Measurements from ENCODE around the gene KRTAP1-5.
A peak's percentile ranks its signal among the peaks of the same experiment; 100 is the strongest.
"Not testable (repeated sequence)": the region's sequence is repeated elsewhere in the genome, so short reads cannot be mapped to it uniquely, and the experiment has no call there.

The KRTAP1-5 gene

GRCh38 chr17:41048441-41048840 is 21.4 kb upstream of the KRTAP1-5 start:
- no peak for DNase-seq (ENCODE audit: low read depth)

GRCh38 chr17:41046735-41047465 is 19.9 kb upstream of the KRTAP1-5 start, which contains the start of gene KRTAP2-1:
Gene KRTAP2-1 (minus strand): TSS chr17:41047316. CDS start chr17:41047267, 49 bp downstream.
- DNase-seq (ENCODE audit: low read depth): not testable (repeated sequence)

- no peak for DNase-seq (ENCODE audit: low read depth)
These were observed 15.9 kb upstream of the KRTAP1-5 start for GRCh38 chr17:41042953-41043352.

DNA sequence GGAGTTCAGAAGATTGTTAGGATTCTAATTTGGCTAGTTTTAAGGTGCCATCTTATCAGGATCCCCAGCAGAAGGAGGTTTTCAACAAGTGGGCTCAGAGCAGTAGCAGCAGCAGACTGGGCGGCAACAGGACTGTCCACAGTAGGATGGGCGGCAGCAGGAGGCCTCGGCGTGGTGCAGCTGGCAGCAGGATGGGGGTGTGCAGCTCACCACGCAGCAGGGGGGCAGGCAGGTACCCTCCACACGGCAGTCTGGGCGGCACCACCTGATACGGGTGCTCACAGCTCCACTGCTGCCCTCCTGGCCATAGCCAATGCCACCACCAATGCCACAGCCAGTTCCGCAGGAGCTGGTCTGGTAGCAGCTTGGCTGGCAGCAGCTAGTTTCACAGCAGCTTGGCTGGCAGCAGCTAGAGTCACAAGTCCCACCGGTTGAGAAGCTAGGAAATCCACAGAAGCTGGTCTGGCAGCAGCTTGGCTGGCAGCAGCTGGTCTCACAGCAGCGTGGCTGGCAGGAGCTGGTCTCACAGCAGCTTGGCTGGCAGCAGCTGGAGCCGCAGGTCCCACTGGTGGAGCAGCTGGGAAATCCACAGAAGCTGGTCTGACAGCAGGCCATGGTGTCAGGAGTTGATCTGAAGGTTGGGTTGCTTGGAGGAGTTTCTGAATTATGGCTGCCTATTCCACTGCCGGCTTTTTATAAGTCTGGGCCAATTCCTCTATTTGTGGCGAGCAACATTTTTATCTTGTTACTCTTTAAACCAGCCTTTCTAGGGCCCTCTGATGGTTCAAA is 14.0 kb upstream of the KRTAP1-5 start, which contains the start of gene KRTAP1-1:
KRTAP1-1 (minus strand) TSS at position 668 of the 789 bp plus-strand sequence; CDS start at position 615, 53 bp downstream.
- DNase-seq (ENCODE audit: low read depth): not testable (repeated sequence)

DNA sequence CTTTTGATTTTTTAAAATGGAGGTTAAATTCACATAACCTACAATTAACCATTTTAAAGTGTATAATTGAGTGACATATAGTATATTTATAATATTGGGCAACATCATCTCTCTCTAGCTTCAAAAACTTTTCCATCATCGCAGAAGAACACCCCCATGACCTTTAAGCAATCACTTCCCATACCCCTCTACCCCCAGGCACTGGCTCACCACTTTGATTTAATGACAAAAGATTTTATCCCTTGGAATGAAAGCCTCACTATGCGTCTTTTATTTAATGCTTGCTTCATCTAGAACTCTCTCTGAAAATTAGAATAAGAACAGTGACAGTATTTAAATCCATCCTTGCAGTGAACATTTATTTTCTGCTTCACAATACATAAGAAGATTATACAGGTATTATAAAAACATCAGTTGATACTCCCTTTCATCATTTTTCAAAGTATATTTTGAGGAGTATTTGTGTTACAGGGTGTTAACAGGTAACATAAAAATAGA is 10.9 kb upstream of the KRTAP1-5 start:
- DNase-seq (ENCODE audit: low read depth): no peak

DNA sequence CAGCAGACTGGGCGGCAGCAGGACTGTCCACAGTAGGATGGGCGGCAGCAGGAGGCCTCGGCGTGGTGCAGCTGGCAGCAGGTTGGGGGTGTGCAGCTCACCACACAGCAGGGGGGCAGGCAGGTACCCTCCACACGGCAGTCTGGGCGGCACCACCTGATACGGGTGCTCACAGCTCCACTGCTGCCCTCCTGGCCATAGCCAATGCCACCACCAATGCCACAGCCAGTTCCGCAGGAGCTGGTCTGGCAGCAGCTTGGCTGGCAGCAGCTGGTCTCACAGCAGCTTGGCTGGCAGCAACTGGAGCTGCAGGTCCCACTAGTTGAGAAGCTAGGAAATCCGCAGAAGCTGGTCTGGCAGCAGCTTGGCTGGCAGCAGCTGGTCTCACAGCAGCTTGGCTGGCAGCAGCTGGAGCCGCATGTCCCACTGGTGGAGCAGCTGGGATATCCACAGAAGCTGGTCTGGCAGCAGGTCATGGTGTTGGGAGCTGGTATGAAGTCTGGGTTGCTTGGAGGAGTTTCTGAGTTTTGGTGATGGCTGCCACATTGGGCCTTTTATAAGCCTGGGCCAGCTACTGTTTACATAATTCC is 7.4 kb upstream of the KRTAP1-5 start, which contains the start of gene KRTAP1-3:
KRTAP1-3 (minus strand) TSS at position 529 of the 590 bp plus-strand sequence; CDS start at position 476, 53 bp downstream.
- DNase-seq (ENCODE audit: low read depth): not testable (repeated sequence)

DNA sequence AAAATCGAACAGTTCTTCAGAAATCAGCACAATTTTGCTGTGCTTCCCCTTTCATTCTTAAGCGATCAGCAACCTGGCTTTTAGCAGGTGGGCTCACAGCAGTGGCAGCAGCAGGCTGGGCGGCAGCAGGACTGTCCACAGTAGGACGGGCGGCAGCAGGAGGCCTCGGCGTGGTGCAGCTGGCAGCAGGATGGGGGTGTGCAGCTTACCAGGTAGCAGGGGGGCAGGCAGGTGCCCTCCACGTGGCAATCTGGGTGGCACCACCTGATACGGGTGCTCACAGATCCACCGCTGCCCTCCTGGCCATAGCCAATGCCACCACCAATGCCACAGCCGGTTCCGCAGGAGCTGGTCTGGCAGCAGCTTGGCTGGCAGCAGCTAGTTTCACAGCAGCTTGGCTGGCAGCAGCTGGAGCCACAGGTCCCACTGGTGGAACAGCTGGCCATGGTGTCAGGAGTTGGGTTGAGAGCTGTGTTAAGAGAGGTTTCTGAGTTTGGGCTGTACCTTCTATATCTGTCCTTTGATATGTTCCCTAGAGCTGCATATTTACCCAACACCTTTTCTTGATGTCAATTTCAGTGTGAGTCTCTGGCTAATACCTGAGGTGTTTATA is 2.7 kb upstream of the KRTAP1-5 start, which contains the start of gene KRTAP1-4:
KRTAP1-4 (minus strand) TSS at position 563 of the 613 bp plus-strand sequence; CDS start at position 446, 117 bp downstream.
- no peak for DNase-seq (ENCODE audit: low read depth)

- DNase-seq (ENCODE audit: low read depth): no peak
These were observed 2.3 kb downstream of the KRTAP1-5 start for GRCh38 chr17:41024697-41025096.

GRCh38 chr17:41020336-41020735 is 6.7 kb downstream of the KRTAP1-5 start:
- DNase-seq (ENCODE audit: low read depth): no peak

DNA sequence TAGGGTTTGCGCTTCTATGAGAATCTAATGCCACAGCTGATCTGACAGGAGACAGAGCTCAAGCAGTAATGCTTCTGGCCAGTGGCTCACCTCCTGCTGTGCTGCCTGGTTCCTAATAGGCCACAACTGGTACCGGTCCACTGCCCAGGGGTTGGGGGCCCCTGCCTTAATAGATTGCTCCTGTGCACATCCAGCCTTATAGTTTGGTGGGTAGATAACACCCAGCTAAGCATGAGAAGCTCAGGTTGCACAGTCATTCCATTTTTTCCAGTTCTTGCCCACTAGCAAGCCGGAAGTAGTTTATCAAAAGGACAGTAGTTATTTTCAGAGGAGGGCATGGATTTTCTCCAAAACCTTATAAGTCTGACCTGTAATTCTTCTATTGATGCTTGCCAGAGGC is 7.6 kb downstream of the KRTAP1-5 start:
- no peak for DNase-seq (ENCODE audit: low read depth)

GRCh38 chr17:41018541-41018940 is 8.5 kb downstream of the KRTAP1-5 start:
- DNase-seq (ENCODE audit: low read depth): no peak

DNA sequence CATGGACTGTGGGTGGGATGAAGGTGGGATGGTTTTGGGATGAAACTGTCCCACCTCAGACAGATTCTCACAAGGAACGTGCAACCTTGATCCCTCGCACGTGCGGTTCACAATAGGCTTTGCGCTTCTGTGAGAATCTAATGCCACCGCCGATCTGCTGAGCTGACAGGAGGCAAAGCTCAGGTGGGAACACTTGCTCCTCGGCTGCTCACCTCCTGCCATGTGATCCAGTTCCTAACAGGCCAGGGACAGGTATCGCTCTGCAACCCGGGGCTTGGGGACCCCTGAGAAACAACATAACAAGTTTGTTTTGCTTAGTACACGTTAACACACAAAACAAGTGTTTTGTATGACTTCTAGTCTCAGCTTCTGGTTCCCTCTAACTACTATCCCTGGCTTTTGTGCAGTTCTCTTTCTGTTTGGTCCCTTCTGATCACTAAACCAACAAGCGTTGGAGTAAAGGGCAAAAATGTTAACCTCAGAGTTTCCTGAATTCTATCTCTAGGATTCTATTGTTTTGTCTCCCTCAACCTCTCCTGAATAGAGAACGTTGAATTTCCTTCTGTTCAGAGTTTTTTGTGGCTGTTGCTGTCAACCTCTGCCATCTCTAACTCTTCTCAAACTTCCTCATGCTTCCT is 10.3 kb downstream of the KRTAP1-5 start:
- no peak for DNase-seq (ENCODE audit: low read depth)

DNA sequence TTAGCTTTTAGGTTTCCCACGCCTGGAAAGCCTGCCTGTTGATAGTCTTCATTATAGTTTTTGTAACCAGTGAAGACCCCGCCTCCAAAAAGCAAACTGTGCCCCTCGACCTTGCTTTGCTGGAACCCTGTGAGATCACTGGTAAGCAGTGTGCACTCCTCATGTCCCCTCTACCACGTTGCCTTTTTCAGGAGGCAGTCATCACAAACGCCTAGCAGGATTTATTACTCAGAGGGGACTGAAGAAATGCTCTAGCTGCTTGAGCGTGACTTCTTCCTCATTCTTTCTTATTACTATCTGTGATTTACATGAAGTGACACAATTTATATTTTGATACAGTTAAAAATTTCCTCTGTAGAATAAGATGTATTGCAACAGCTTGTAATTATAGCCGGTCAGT is 11.6 kb downstream of the KRTAP1-5 start:
- no peak for DNase-seq (ENCODE audit: low read depth)

- DNase-seq (ENCODE audit: low read depth): peak; percentile 50
These were observed 13.4 kb downstream of the KRTAP1-5 start for GRCh38 chr17:41013606-41014005.

DNA sequence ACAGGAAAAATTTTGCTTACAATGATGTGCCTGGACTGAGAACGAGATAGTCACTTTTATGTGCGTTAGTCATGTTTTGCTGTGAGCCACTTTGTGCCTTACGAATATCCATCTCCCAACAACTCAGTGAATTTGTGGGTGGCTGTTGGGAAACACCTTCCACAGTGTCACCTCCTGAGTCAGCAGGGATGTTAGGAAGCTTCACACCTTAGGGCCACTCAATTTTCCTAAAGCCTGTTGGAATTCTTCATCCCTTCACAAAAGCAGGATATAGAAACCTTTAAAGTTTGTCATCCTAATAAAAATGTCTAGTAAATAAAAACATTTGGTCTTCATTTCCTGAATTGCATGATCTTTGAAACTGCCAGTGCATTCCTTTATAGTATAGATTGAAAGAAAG is 13.8 kb downstream of the KRTAP1-5 start:
- DNase-seq (ENCODE audit: low read depth): no peak

GRCh38 chr17:41012326-41013120 is 14.5 kb downstream of the KRTAP1-5 start:
- DNase-seq (ENCODE audit: low read depth): no peak

GRCh38 chr17:41010441-41010840 is 16.6 kb downstream of the KRTAP1-5 start:
- no peak for DNase-seq (ENCODE audit: low read depth)

- DNase-seq (ENCODE audit: low read depth): no peak
These were observed 17.1 kb downstream of the KRTAP1-5 start for GRCh38 chr17:41009936-41010335.

DNA sequence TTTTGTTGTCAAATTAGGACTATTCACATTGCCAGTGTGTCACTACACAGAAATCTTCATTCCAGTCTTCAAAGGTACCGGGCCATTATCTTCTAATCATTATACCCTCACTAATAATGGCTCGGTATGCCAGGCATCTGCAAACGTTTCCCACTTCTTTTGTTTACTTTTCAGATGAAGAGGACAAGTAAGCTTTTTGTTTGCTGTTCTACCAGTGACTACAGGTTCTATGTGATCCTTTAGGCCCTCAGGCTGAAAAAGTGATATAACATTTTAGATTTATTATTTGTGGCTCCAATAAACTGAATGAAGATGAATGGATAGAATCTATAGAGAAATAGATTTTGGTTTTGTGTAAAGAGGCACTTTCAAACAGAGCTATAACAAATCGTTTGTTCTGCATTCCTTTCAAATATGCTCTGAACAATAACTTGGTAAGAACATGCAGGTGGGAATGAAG is 17.7 kb downstream of the KRTAP1-5 start:
- DNase-seq (ENCODE audit: low read depth): no peak

- no peak for DNase-seq (ENCODE audit: low read depth)
These were observed 18.2 kb downstream of the KRTAP1-5 start, which contains the start of gene KRTAP3-1 for GRCh38 chr17:41008811-41009210. Gene KRTAP3-1 (minus strand): TSS chr17:41009128. CDS start chr17:41009074, 54 bp downstream.
